ENCODE results near the gene PDPK1. TPM values are rescaled to one million over a fixed set of nuclear protein-coding genes. Genes with fewer than 3 reads are reported as not detected.

Gene PDPK1
- total RNA-seq, 4 donors from 2014 or later: 30.8 to 43.1 (median 36.5) TPM

GRCh38 chr16:2518823-2519710 lies 18.8 kb upstream of the PDPK1 start:
- Histone ChIP-seq H3K4me3 (peak overlapping the region in 1 of 2 donors; percentile 78), H3K36me3 (peaks cover 0 to 31% of the 10 kb centered on the region in 2 donors), H3K27me3 (no peaks in the 10 kb centered on the region), H3K27ac (peak overlapping the region; percentile 57 to 98 (median 96)), H3K9me3 (no peaks in the 10 kb centered on the region), H3K4me1 (peaks cover 0 to 75% (median 56%) of the 10 kb centered on the region in 3 donors)
- no peak for ATAC-seq
- TF ChIP-seq POLR2A (IDR thresholded peaks at IDR 0.05) (no peak), EP300 (IDR thresholded peaks at IDR 0.05) (no peak), POLR2AphosphoS5 (IDR thresholded peaks at IDR 0.05) (no peak), CTCF (IDR thresholded peaks at IDR 0.05) (no peak)
- WGBS, 2 donors (ENCODE audit: low coverage in 1 of 2): 77% methylated on average over 6 of the region's 39 CpGs; no CpG with 5 or more reads in 1 of the 2 donors

- Histone ChIP-seq H3K27ac (peak overlapping the region; percentile 57 to 98 (median 96)), H3K27me3 (no peaks in the 10 kb centered on the region), H3K4me1 (peaks cover 0 to 75% (median 56%) of the 10 kb centered on the region in 3 donors), H3K4me3 (peak overlapping the region in 1 of 2 donors; percentile 78), H3K9me3 (no peaks in the 10 kb centered on the region), H3K36me3 (peaks cover 0 to 37% of the 10 kb centered on the region in 2 donors)
- TF ChIP-seq EP300 (IDR thresholded peaks at IDR 0.05): no peak
- no peak for TF ChIP-seq POLR2A (IDR thresholded peaks at IDR 0.05)
- no peak for TF ChIP-seq POLR2AphosphoS5 (IDR thresholded peaks at IDR 0.05)
- no peak for TF ChIP-seq CTCF (IDR thresholded peaks at IDR 0.05)
- ATAC-seq: no peak
- WGBS, 2 donors (ENCODE audit: low coverage in 1 of 2): 40 to 50% methylated on average over 4 of the region's 22 CpGs
Observed at GRCh38 chr16:2519711-2520080, 18.1 kb upstream of the PDPK1 start.

- no CpG with 5 or more reads among the region's 83 CpGs for WGBS, 2 donors (ENCODE audit: low coverage in 1 of 2)
- ATAC-seq: peak; percentile 92
- H3K27me3 ChIP-seq: no peaks in the 10 kb centered on the region
- no peaks in the 10 kb centered on the region for H3K9me3 ChIP-seq
- peaks cover 0 to 43% of the 10 kb centered on the region in 2 donors for H3K36me3 ChIP-seq
- TF ChIP-seq POLR2AphosphoS5 (IDR thresholded peaks at IDR 0.05): peak; percentile 83
- TF ChIP-seq POLR2A (IDR thresholded peaks at IDR 0.05): peak; percentile 44 to 67
- no peak for TF ChIP-seq CTCF (IDR thresholded peaks at IDR 0.05)
- TF ChIP-seq EP300 (IDR thresholded peaks at IDR 0.05): no peak
- H3K4me1 ChIP-seq: peaks cover 0 to 71% (median 51%) of the 10 kb centered on the region in 3 donors
- H3K4me3 ChIP-seq: peak within 1 kb of the TSS; percentile 39 to 78
- H3K27ac ChIP-seq: peak within 1 kb of the TSS; percentile 57 to 98 (median 96)
Observed at GRCh38 chr16:2520097-2520783, 17.6 kb upstream of the PDPK1 start, which contains the start of gene AMDHD2. TSS of gene AMDHD2 (plus strand) at chr16:2520371. CDS start at chr16:2520459, 88 bp downstream.

GRCh38 chr16:2520784-2521531 lies 16.9 kb upstream of the PDPK1 start:
- TF ChIP-seq CTCF (IDR thresholded peaks at IDR 0.05) (peak in 1 of 4 experiments; percentile 3), POLR2AphosphoS5 (IDR thresholded peaks at IDR 0.05) (no peak)
- Histone ChIP-seq H3K27me3 (no peaks in the 10 kb centered on the region), H3K4me1 (peaks cover 0 to 64% (median 44%) of the 10 kb centered on the region in 3 donors), H3K27ac (peak overlapping the region; percentile 3 to 98 (median 96)), H3K9me3 (no peaks in the 10 kb centered on the region), H3K4me3 (peak overlapping the region; percentile 39 to 78), H3K36me3 (peaks cover 0 to 50% of the 10 kb centered on the region in 2 donors)
- ATAC-seq: no peak
- WGBS, 2 donors (ENCODE audit: low coverage in 1 of 2): 0 to 46% methylated on average over 1 to 4 of the region's 41 CpGs

Data from gastroesophageal sphincter (tissue), 4 donors.